T-cell (primary cell): ENCODE measurements around the gene ST6GAL1. TPM values are rescaled to one million over a fixed set of nuclear protein-coding genes. Genes with fewer than 3 reads are reported as not detected.

ENCODE experiments used
- ATAC-seq, 4 experiments: fragments of 200-7000 bp in 3 of 4; fragments of 150-1000 bp in 1 of 4; cut with Tn5 transposase; replicated peaks in 1 of 4; 1 replicate in 3 of 4; 2 replicates in 1 of 4; pipeline ENCODE4 v1.10.0; 2021; ENCODE audit warnings: moderate library complexity in 3 of 4, mild to moderate bottlenecking in 2 of 4, moderate number of reproducible peaks in 1 of 4
- CTCF ChIA-PET, 2 donors: fragments of 300-600 bp; sonication (Branson Sonifier 250); formaldehyde crosslinking; loops; one replicate each; lab custom pipeline; 2022; ENCODE audit warnings: antibody characterized with exemption in 2 of 2; lab: Charles Lee
- POLR2A ChIA-PET, 2 donors: fragments of 300-600 bp; sonication (Branson Sonifier 250); formaldehyde crosslinking; loops; one replicate each; lab custom pipeline; 2022; ENCODE audit warnings: antibody characterized with exemption in 2 of 2; lab: Charles Lee
- DNase-seq, 35 experiments: peaks; one replicate each; pipeline versions ENCODE4 v3.0.0 to v3.0.0-alpha.2; 2013 to 2023
- H3K27ac ChIP-seq: one replicate; pipeline ENCODE4 v1.5.1; 2013; ENCODE audit warnings: low read length
- H3K27me3 ChIP-seq, 2 experiments: replicated peaks in 1 of 2; 1 replicate in 1 of 2; 2 replicates in 1 of 2; pipeline versions ENCODE4 v1.6.1 to v1.7.0; 2013; ENCODE audit warnings: low read length in 1 of 2, mixed read lengths in 1 of 2; ENCODE audit not compliant: control insufficient read depth in 2 of 2, insufficient read depth in 2 of 2; ENCODE audit errors: extremely low read depth in 1 of 2
- H3K36me3 ChIP-seq, 2 donors: 1 replicate in 1 of 2; 2 replicates in 1 of 2; pipeline versions ENCODE4 v1.6.1 to v1.7.0; 2013; ENCODE audit warnings: low read length in 1 of 2; ENCODE audit not compliant: control insufficient read depth in 2 of 2, insufficient read depth in 1 of 2; ENCODE audit errors: extremely low read depth in 1 of 2
- H3K4me1 ChIP-seq, 2 experiments: 1 replicate in 1 of 2; 2 replicates in 1 of 2; pipeline versions ENCODE4 v1.6.1 to v1.7.0; 2013; ENCODE audit warnings: low read length in 2 of 2, mixed read lengths in 1 of 2; ENCODE audit not compliant: insufficient read depth in 2 of 2, control insufficient read depth in 1 of 2; ENCODE audit errors: extremely low read depth in 1 of 2
- H3K4me3 ChIP-seq, 2 donors: 1 replicate in 1 of 2; 2 replicates in 1 of 2; pipeline versions ENCODE4 v1.5.1 to v1.7.0; 2013; ENCODE audit warnings: mild to moderate bottlenecking in 2 of 2, low read length in 1 of 2, moderate library complexity in 1 of 2; ENCODE audit not compliant: control insufficient read depth in 1 of 2; ENCODE audit errors: extremely low read depth in 1 of 2
- H3K9me3 ChIP-seq: 2 replicates; pipeline ENCODE4 v1.7.0; 2013
- H3K27ac Mint-ChIP-seq, 2 donors: one replicate each; pipeline ENCODE4 v1.8.0; 2020 to 2021; ENCODE audit warnings: mild to moderate bottlenecking in 2 of 2, mixed read lengths in 2 of 2
- H3K27me3 Mint-ChIP-seq, 2 donors: one replicate each; pipeline ENCODE4 v1.8.0; 2021 to 2022; ENCODE audit warnings: mixed read lengths in 2 of 2
- H3K36me3 Mint-ChIP-seq: one replicate; pipeline ENCODE4 v1.8.0; 2021; ENCODE audit warnings: mixed read lengths
- H3K4me1 Mint-ChIP-seq, 3 donors: one replicate each; pipeline ENCODE4 v1.8.0; 2020 to 2022; ENCODE audit warnings: mixed read lengths in 3 of 3, mild to moderate bottlenecking in 1 of 3
- H3K4me3 Mint-ChIP-seq, 3 donors: one replicate each; pipeline ENCODE4 v1.8.0; 2020 to 2022; ENCODE audit warnings: mild to moderate bottlenecking in 3 of 3, mixed read lengths in 3 of 3, moderate library complexity in 3 of 3
- H3K9me3 Mint-ChIP-seq, 3 donors: one replicate each; pipeline ENCODE4 v1.8.0; 2020 to 2022; ENCODE audit warnings: mixed read lengths in 3 of 3
- WGBS: methylation state at CpG from one replicate; pipeline ENCODE4 v1.1.5; 2013; ENCODE audit warnings: missing lambda C conversion rate; ENCODE audit not compliant: insufficient coverage; 5-methylcytosine and 5-hydroxymethylcytosine counted together
- total RNA-seq, 35 experiments: library from RNA in 6 of 35; stranded (reverse) in 6 of 35; fragments of 120-200 nt in 1 of 35; gene quantifications; one replicate each; pipeline versions ENCODE4 v1.2.1 to v1.2.4 and lab custom pipeline; 2013 to 2026

The ST6GAL1 gene
- total RNA-seq, 5 donors from 2014 or later (not counting 1 experiment from before 2014, with no cell fraction given) = 148 to 237 (median 212) TPM

GRCh38 chr3:187085933-187086332 lies 155.6 kb downstream of the ST6GAL1 start:
- H3K9me3 Mint-ChIP-seq = peaks cover 11 to 24% (median 20%) of the 10 kb centered on the region in 3 donors
- Histone ChIP-seq H3K4me1 (peaks cover 0 to 3% of the 10 kb centered on the region in 2 experiments), H3K36me3 (peaks cover 0 to 3% of the 10 kb centered on the region in 2 donors), H3K4me3 (no peak overlapping the region), H3K27me3 (no peaks in the 10 kb centered on the region), H3K9me3 (peaks cover 2% of the 10 kb centered on the region), H3K27ac (no peak overlapping the region)
- CTCF ChIA-PET = interaction anchor here (0.5 to 0.7 kb wide), 3 partner anchors 79 to 1137 kb away, joined by 3 to 5 read pairs (median 3); no protein-coding TSS in a partner anchor
- H3K4me3 Mint-ChIP-seq = no peak overlapping the region
- ATAC-seq (no peak), DNase-seq (no peak)
- H3K27me3 Mint-ChIP-seq = no peaks in the 10 kb centered on the region
- H3K36me3 Mint-ChIP-seq = peaks cover 10% of the 10 kb centered on the region
- WGBS = no CpG with 5 or more reads among the region's 1 CpG
- H3K4me1 Mint-ChIP-seq = peaks cover 13 to 17% (median 13%) of the 10 kb centered on the region in 3 donors
- POLR2A ChIA-PET = interaction anchor here (0.6 to 1.1 kb wide), 2 partner anchors 16 to 100 kb away, joined by 3 to 5 read pairs; no protein-coding TSS in a partner anchor
- no peak overlapping the region for H3K27ac Mint-ChIP-seq

DNA sequence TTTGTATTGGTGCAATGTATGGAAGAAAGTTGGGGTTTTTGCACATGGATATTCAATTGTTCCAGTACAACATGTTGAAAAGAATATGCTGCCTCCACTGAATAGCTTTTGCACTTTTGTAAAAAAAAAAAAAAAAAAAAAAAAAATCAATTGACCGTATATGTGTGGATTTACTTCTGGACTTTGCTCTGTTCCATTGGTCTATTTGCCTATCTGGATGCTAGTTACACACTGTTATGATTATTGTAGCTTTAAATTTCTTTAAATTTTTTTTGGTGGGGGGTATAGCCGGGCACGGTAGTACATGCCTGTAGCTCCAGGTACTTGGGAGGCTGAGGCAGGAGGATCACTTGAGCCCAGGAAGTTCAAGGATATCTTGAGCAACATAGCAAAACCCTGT lies 156.5 kb downstream of the ST6GAL1 start:
- Mint-ChIP-seq H3K27me3 (no peaks in the 10 kb centered on the region), H3K4me3 (no peak overlapping the region), H3K36me3 (peaks cover 11% of the 10 kb centered on the region), H3K4me1 (peaks cover 13 to 17% (median 13%) of the 10 kb centered on the region in 3 donors), H3K27ac (no peak overlapping the region), H3K9me3 (peaks cover 11 to 26% (median 21%) of the 10 kb centered on the region in 3 donors)
- Histone ChIP-seq H3K4me1 (peaks cover 0 to 3% of the 10 kb centered on the region in 2 experiments), H3K27ac (no peak overlapping the region), H3K4me3 (no peak overlapping the region), H3K9me3 (peaks cover 2% of the 10 kb centered on the region), H3K36me3 (peaks cover 0 to 3% of the 10 kb centered on the region in 2 donors), H3K27me3 (no peaks in the 10 kb centered on the region)
- ATAC-seq (no peak), DNase-seq (no peak)
- WGBS = 80% methylated on average over 1 of the region's 3 CpGs
- ChIA-PET POLR2A (interaction anchor here (0.5 to 0.6 kb wide), 2 partner anchors 83 to 160 kb away, joined by 3 to 9 read pairs; no protein-coding TSS in a partner anchor), CTCF (interaction anchor here in 1 of 2 donors (0.6 to 0.7 kb wide), 2 partner anchors 63 to 106 kb away, joined by 3 to 4 read pairs; no protein-coding TSS in a partner anchor)

- ChIA-PET POLR2A (interaction anchor here in 1 of 2 donors (0.7 kb wide), 1 partner anchor 1476 kb away, joined by 3 read pairs; no protein-coding TSS in a partner anchor), CTCF (no interaction called here)
- H3K4me1 ChIP-seq = peaks cover 0 to 3% of the 10 kb centered on the region in 2 experiments
- H3K36me3 Mint-ChIP-seq = peaks cover 15% of the 10 kb centered on the region
- peaks cover 13 to 14% (median 13%) of the 10 kb centered on the region in 3 donors for H3K4me1 Mint-ChIP-seq
- H3K36me3 ChIP-seq = peaks cover 0 to 3% of the 10 kb centered on the region in 2 donors
- no CpG with 5 or more reads among the region's 1 CpG for WGBS
- DNase-seq (no peak), ATAC-seq (no peak)
- no peak overlapping the region for H3K4me3 Mint-ChIP-seq
- H3K27me3 Mint-ChIP-seq = no peaks in the 10 kb centered on the region
- peaks cover 11 to 26% (median 25%) of the 10 kb centered on the region in 3 donors for H3K9me3 Mint-ChIP-seq
- no peaks in the 10 kb centered on the region for H3K27me3 ChIP-seq
- H3K27ac ChIP-seq = no peak overlapping the region
- H3K4me3 ChIP-seq = no peak overlapping the region
- no peak overlapping the region for H3K27ac Mint-ChIP-seq
- H3K9me3 ChIP-seq = peaks cover 2% of the 10 kb centered on the region
Observed at GRCh38 chr3:187088701-187089100, 158.4 kb downstream of the ST6GAL1 start.

- Histone ChIP-seq H3K9me3 (no peaks in the 10 kb centered on the region), H3K4me3 (no peak overlapping the region), H3K27ac (no peak overlapping the region), H3K4me1 (no peaks in the 10 kb centered on the region), H3K27me3 (no peaks in the 10 kb centered on the region), H3K36me3 (no peaks in the 10 kb centered on the region)
- Mint-ChIP-seq H3K4me3 (no peak overlapping the region), H3K27ac (no peak overlapping the region), H3K36me3 (peaks cover 13% of the 10 kb centered on the region), H3K4me1 (peaks cover 0 to 12% (median 0%) of the 10 kb centered on the region in 3 donors), H3K9me3 (peaks cover 4 to 24% (median 17%) of the 10 kb centered on the region in 3 donors), H3K27me3 (no peaks in the 10 kb centered on the region)
- no CpG with 5 or more reads among the region's 1 CpG for WGBS
- ATAC-seq = no peak
- ChIA-PET CTCF (interaction anchor here (0.6 to 1.1 kb wide), 6 partner anchors 12 to 549 kb away, joined by 3 to 4 read pairs (median 3); no protein-coding TSS in a partner anchor), POLR2A (interaction anchor here in 1 of 2 donors (0.5 to 0.7 kb wide), 2 partner anchors 46 to 461 kb away, joined by 3 to 10 read pairs; no protein-coding TSS in a partner anchor)
- DNase-seq = no peak
Observed at GRCh38 chr3:187093320-187093719, 163.0 kb downstream of the ST6GAL1 start.

- ATAC-seq (no peak), DNase-seq (no peak)
- ChIA-PET CTCF (no interaction called here), POLR2A (no interaction called here)
- Histone ChIP-seq H3K9me3 (no peaks in the 10 kb centered on the region), H3K27ac (no peak overlapping the region), H3K4me1 (peaks cover 9 to 14% of the 10 kb centered on the region in 2 experiments), H3K36me3 (no peaks in the 10 kb centered on the region), H3K27me3 (no peaks in the 10 kb centered on the region), H3K4me3 (no peak overlapping the region)
- Mint-ChIP-seq H3K9me3 (peaks cover 0 to 17% (median 0%) of the 10 kb centered on the region in 3 donors), H3K4me3 (no peak overlapping the region), H3K27me3 (no peaks in the 10 kb centered on the region), H3K27ac (peak overlapping the region in 1 of 2 donors; percentile 41), H3K36me3 (peaks cover 4% of the 10 kb centered on the region), H3K4me1 (peaks cover 18 to 48% (median 21%) of the 10 kb centered on the region in 3 donors)
- no CpG with 5 or more reads among the region's 2 CpGs for WGBS
Observed at GRCh38 chr3:187098923-187099512, 168.7 kb downstream of the ST6GAL1 start.
